ENCODE data around the gene EIF4EBP3.

- no peak for TF ChIP-seq TAF1 (IDR thresholded peaks at IDR 0.05; ENCODE audit: borderline replicate concordance, insufficient read depth, low read length)
- no peak for TF ChIP-seq REST (IDR thresholded peaks at IDR 0.05; ENCODE audit: insufficient read depth in 1 of 2, low read depth in 2 of 2, low read length in 2 of 2)
- TF ChIP-seq POLR2AphosphoS5 (IDR thresholded peaks at IDR 0.05; ENCODE audit: low read depth, low read length), result no peak
- no peak for TF ChIP-seq SIN3A (IDR thresholded peaks at IDR 0.05; ENCODE audit: borderline replicate concordance, insufficient read depth, low read length)
- TF ChIP-seq FOXP2 (optimal IDR thresholded peaks at IDR 0.05; ENCODE audit: borderline replicate concordance, extremely low read depth, extremely low read length, insufficient read depth), result no peak
Observed at GRCh38 chr5:140598836-140599235, 51.4 kb downstream of the EIF4EBP3 start.

All from PFSK-1 (cell line).